ENCODE data around the gene SLC25A12.

GRCh38 chr2:171834286-171834685 is 59.8 kb downstream of the SLC25A12 start:
- no peak for TF ChIP-seq ZBTB8A (CRISPR knock-in tag; IDR thresholded peaks at IDR 0.05; ENCODE audit: borderline replicate concordance, low read depth)
- no peak for TF ChIP-seq NFRKB (IDR thresholded peaks at IDR 0.05)
- no peak for TF ChIP-seq LRRFIP1 (CRISPR knock-in tag; conservative IDR thresholded peaks at IDR 0.05)
- no peak for TF ChIP-seq ZFX (CRISPR knock-in tag; IDR thresholded peaks at IDR 0.05; ENCODE audit: low read depth)
- TF ChIP-seq ETV6 (CRISPR knock-in tag; conservative IDR thresholded peaks at IDR 0.05), result no peak
- TF ChIP-seq JUND (CRISPR knock-in tag; IDR thresholded peaks at IDR 0.05), result no peak
- no peak for TF ChIP-seq CHD2 (IDR thresholded peaks at IDR 0.05; ENCODE audit: low read depth, low read length)
- no peak for TF ChIP-seq CTCF (CRISPR knock-in tag; IDR thresholded peaks at IDR 0.05)
- TF ChIP-seq CHD4 (IDR thresholded peaks at IDR 0.05; ENCODE audit: borderline replicate concordance, low read length), result no peak
